ENCODE data around the gene SMARCE1.

Gene SMARCE1

GRCh38 chr17:40664582-40665333 is 17.1 kb upstream of the SMARCE1 start, which contains the start of gene KRT222:
TSS of gene KRT222 (minus strand) at chr17:40665177. CDS start at chr17:40665099, 78 bp downstream.
- no peak for ATAC-seq (ENCODE audit: low read depth)
- peaks cover 19% of the 10 kb centered on the region for H3K27me3 Mint-ChIP-seq
- peaks cover 4% of the 10 kb centered on the region for H3K4me1 Mint-ChIP-seq
- H3K27ac Mint-ChIP-seq = no peak within 1 kb of the TSS
- no peaks in the 10 kb centered on the region for H3K9me3 Mint-ChIP-seq
- H3K4me3 Mint-ChIP-seq = peak within 1 kb of the TSS; percentile 43
- DNase-seq (ENCODE audit: low spot score in 2 of 2) = no peak
- no peaks in the 10 kb centered on the region for H3K36me3 Mint-ChIP-seq

GRCh38 chr17:40663252-40663651 is 15.6 kb upstream of the SMARCE1 start:
- H3K4me1 Mint-ChIP-seq = peaks cover 4% of the 10 kb centered on the region
- H3K36me3 Mint-ChIP-seq = no peaks in the 10 kb centered on the region
- no peaks in the 10 kb centered on the region for H3K9me3 Mint-ChIP-seq
- no peak overlapping the region for H3K27ac Mint-ChIP-seq
- no peak overlapping the region for H3K4me3 Mint-ChIP-seq
- peaks cover 26% of the 10 kb centered on the region for H3K27me3 Mint-ChIP-seq
- no peak for DNase-seq (ENCODE audit: low spot score in 2 of 2)
- ATAC-seq (ENCODE audit: low read depth) = no peak

GRCh38 chr17:40659911-40660310 is 12.3 kb upstream of the SMARCE1 start:
- H3K27ac Mint-ChIP-seq = no peak overlapping the region
- H3K36me3 Mint-ChIP-seq = no peaks in the 10 kb centered on the region
- DNase-seq (ENCODE audit: low spot score in 2 of 2) = no peak
- H3K4me3 Mint-ChIP-seq = no peak overlapping the region
- H3K27me3 Mint-ChIP-seq = peaks cover 18% of the 10 kb centered on the region
- ATAC-seq (ENCODE audit: low read depth) = no peak
- no peaks in the 10 kb centered on the region for H3K9me3 Mint-ChIP-seq
- peaks cover 2% of the 10 kb centered on the region for H3K4me1 Mint-ChIP-seq

GRCh38 chr17:40658396-40658795 is 10.8 kb upstream of the SMARCE1 start:
- H3K27me3 Mint-ChIP-seq = peaks cover 13% of the 10 kb centered on the region
- ATAC-seq (ENCODE audit: low read depth) (no peak), DNase-seq (ENCODE audit: low spot score in 2 of 2) (no peak)
- H3K27ac Mint-ChIP-seq = no peak overlapping the region
- no peak overlapping the region for H3K4me3 Mint-ChIP-seq
- no peaks in the 10 kb centered on the region for H3K9me3 Mint-ChIP-seq
- no peaks in the 10 kb centered on the region for H3K4me1 Mint-ChIP-seq
- H3K36me3 Mint-ChIP-seq = no peaks in the 10 kb centered on the region

- no peak for DNase-seq (ENCODE audit: low spot score in 2 of 2)
- Mint-ChIP-seq H3K27ac (no peak overlapping the region), H3K4me3 (no peak overlapping the region), H3K27me3 (no peaks in the 10 kb centered on the region), H3K4me1 (peaks cover 6% of the 10 kb centered on the region), H3K36me3 (no peaks in the 10 kb centered on the region), H3K9me3 (no peaks in the 10 kb centered on the region)
- no peak for ATAC-seq (ENCODE audit: low read depth)
Observed at GRCh38 chr17:40651939-40652338, 4.3 kb upstream of the SMARCE1 start.

- no peak for DNase-seq (ENCODE audit: low spot score in 2 of 2)
- Mint-ChIP-seq H3K4me1 (peaks cover 13% of the 10 kb centered on the region), H3K9me3 (no peaks in the 10 kb centered on the region), H3K36me3 (peaks cover 6% of the 10 kb centered on the region), H3K27ac (peak overlapping the region; percentile 99), H3K27me3 (no peaks in the 10 kb centered on the region), H3K4me3 (peak overlapping the region; percentile 94)
- no peak for ATAC-seq (ENCODE audit: low read depth)
Observed at GRCh38 chr17:40648384-40648968, 858 bp upstream of the SMARCE1 start.

GRCh38 chr17:40646791-40647623 is 611 bp downstream of the SMARCE1 start:
- peak; percentile 58 for ATAC-seq (ENCODE audit: low read depth)
- Mint-ChIP-seq H3K36me3 (peaks cover 16% of the 10 kb centered on the region), H3K27ac (peak overlapping the region; percentile 99), H3K27me3 (no peaks in the 10 kb centered on the region), H3K4me3 (peak overlapping the region; percentile 94), H3K9me3 (no peaks in the 10 kb centered on the region), H3K4me1 (peaks cover 19% of the 10 kb centered on the region)
- DNase-seq (ENCODE audit: low spot score in 2 of 2) = peak in 1 of 2 donors; percentile 77

- DNase-seq (ENCODE audit: low spot score in 2 of 2) = no peak
- H3K27me3 Mint-ChIP-seq = no peaks in the 10 kb centered on the region
- H3K36me3 Mint-ChIP-seq = peaks cover 20% of the 10 kb centered on the region
- H3K4me1 Mint-ChIP-seq = peaks cover 23% of the 10 kb centered on the region
- H3K27ac Mint-ChIP-seq = no peak overlapping the region
- no peaks in the 10 kb centered on the region for H3K9me3 Mint-ChIP-seq
- ATAC-seq (ENCODE audit: low read depth) = no peak
- no peak overlapping the region for H3K4me3 Mint-ChIP-seq
Observed at GRCh38 chr17:40645943-40646342, 1.7 kb downstream of the SMARCE1 start.

- peaks cover 26% of the 10 kb centered on the region for H3K4me1 Mint-ChIP-seq
- peak overlapping the region; percentile 28 for H3K4me3 Mint-ChIP-seq
- no peak for ATAC-seq (ENCODE audit: low read depth)
- peaks cover 23% of the 10 kb centered on the region for H3K36me3 Mint-ChIP-seq
- H3K27ac Mint-ChIP-seq = peak overlapping the region; percentile 68
- H3K27me3 Mint-ChIP-seq = no peaks in the 10 kb centered on the region
- no peak for DNase-seq (ENCODE audit: low spot score in 2 of 2)
- H3K9me3 Mint-ChIP-seq = no peaks in the 10 kb centered on the region
Observed at GRCh38 chr17:40645291-40645690, 2.3 kb downstream of the SMARCE1 start.

- H3K9me3 Mint-ChIP-seq = no peaks in the 10 kb centered on the region
- peaks cover 33% of the 10 kb centered on the region for H3K36me3 Mint-ChIP-seq
- H3K27ac Mint-ChIP-seq = peak overlapping the region; percentile 56
Observed at GRCh38 chr17:40637931-40638330, 9.7 kb downstream of the SMARCE1 start.

GRCh38 chr17:40633871-40634270 is 13.7 kb downstream of the SMARCE1 start:
- Mint-ChIP-seq H3K4me1 (peaks cover 2% of the 10 kb centered on the region), H3K36me3 (peaks cover 29% of the 10 kb centered on the region), H3K9me3 (no peaks in the 10 kb centered on the region), H3K4me3 (no peak overlapping the region), H3K27me3 (no peaks in the 10 kb centered on the region), H3K27ac (peak overlapping the region; percentile 6)
- ATAC-seq (ENCODE audit: low read depth) (no peak), DNase-seq (ENCODE audit: low spot score in 2 of 2) (no peak)

More at GRCh38 chr17:40637931-40638330, 9.7 kb downstream of the SMARCE1 start:
- no peak for DNase-seq (ENCODE audit: low spot score in 2 of 2)
- no peak for ATAC-seq (ENCODE audit: low read depth)
- H3K4me3 Mint-ChIP-seq = no peak overlapping the region
- H3K4me1 Mint-ChIP-seq = peaks cover 13% of the 10 kb centered on the region
- no peaks in the 10 kb centered on the region for H3K27me3 Mint-ChIP-seq

- Mint-ChIP-seq H3K9me3 (no peaks in the 10 kb centered on the region), H3K4me3 (no peak overlapping the region), H3K27ac (no peak overlapping the region), H3K27me3 (no peaks in the 10 kb centered on the region), H3K4me1 (no peaks in the 10 kb centered on the region), H3K36me3 (peaks cover 27% of the 10 kb centered on the region)
- ATAC-seq (ENCODE audit: low read depth) (no peak), DNase-seq (ENCODE audit: low spot score in 2 of 2) (no peak)
Observed at GRCh38 chr17:40632216-40632615, 15.4 kb downstream of the SMARCE1 start.

- Mint-ChIP-seq H3K9me3 (no peaks in the 10 kb centered on the region), H3K27ac (no peak overlapping the region), H3K36me3 (peaks cover 19% of the 10 kb centered on the region), H3K4me3 (no peak overlapping the region), H3K4me1 (peaks cover 8% of the 10 kb centered on the region), H3K27me3 (no peaks in the 10 kb centered on the region)
- DNase-seq (ENCODE audit: low spot score in 2 of 2) (no peak), ATAC-seq (ENCODE audit: low read depth) (no peak)
Observed at GRCh38 chr17:40629842-40630241, 17.8 kb downstream of the SMARCE1 start.

GRCh38 chr17:40625311-40625710 is 22.3 kb downstream of the SMARCE1 start:
- peaks cover 6% of the 10 kb centered on the region for H3K36me3 Mint-ChIP-seq
- ATAC-seq (ENCODE audit: low read depth) (no peak), DNase-seq (ENCODE audit: low spot score in 2 of 2) (no peak)
- no peak overlapping the region for H3K4me3 Mint-ChIP-seq
- no peaks in the 10 kb centered on the region for H3K9me3 Mint-ChIP-seq
- peaks cover 25% of the 10 kb centered on the region for H3K4me1 Mint-ChIP-seq
- H3K27me3 Mint-ChIP-seq = no peaks in the 10 kb centered on the region
- H3K27ac Mint-ChIP-seq = peak overlapping the region; percentile 67
